PFSK-1 (cell line): ENCODE data around the gene HDAC4.

ENCODE experiments used
- POLR2AphosphoS5 ChIP-seq: IDR thresholded peaks from 2 replicates; pipeline ENCODE4 v1.6.1; 2012; ENCODE audit warnings: low read depth, mild to moderate bottlenecking, control low read depth, low read length, moderate library complexity
- SIN3A ChIP-seq: IDR thresholded peaks from 2 replicates; pipeline ENCODE4 v1.6.1; 2012; ENCODE audit warnings: mild to moderate bottlenecking, low read length, moderate library complexity, borderline replicate concordance; ENCODE audit not compliant: insufficient read depth
- TAF1 ChIP-seq: IDR thresholded peaks from 2 replicates; pipeline ENCODE4 v1.6.1; 2012; ENCODE audit warnings: low read length, control low read depth, borderline replicate concordance; ENCODE audit not compliant: insufficient read depth
- TF ChIP-seq, protein P1 (sequence below), 2 experiments: IDR thresholded peaks; 2 replicates each; pipeline versions ENCODE4 v1.6.1 to v1.8.0; 2011 to 2012; ENCODE audit warnings: low read depth in 2 of 2, low read length in 2 of 2, control low read depth in 1 of 2, inconsistent platforms in 1 of 2, mild to moderate bottlenecking in 1 of 2, moderate library complexity in 1 of 2; ENCODE audit not compliant: insufficient read depth in 1 of 2

DNA sequence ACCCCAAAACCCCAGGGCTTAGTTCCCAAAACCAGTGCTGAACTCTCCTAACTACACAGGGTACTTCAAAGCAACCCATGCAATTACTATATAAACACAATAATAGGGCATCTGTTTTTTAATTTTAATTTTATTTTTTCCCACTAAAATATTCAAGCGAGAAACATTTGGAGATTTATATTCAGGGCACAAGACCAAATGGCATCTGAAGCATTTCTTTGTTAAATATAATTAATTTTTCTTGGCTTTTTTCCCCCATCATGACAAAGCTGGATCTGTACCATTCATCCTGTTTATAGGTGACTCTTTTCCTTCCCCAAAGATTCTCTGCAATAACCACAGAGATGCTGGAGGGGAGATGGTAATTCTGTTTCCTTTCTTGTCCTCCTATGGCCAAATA is 18.1 kb upstream of the HDAC4 start:
- TF ChIP-seq SIN3A (no peak), POLR2AphosphoS5 (no peak), TAF1 (no peak)
- TF ChIP-seq, protein P1, sequence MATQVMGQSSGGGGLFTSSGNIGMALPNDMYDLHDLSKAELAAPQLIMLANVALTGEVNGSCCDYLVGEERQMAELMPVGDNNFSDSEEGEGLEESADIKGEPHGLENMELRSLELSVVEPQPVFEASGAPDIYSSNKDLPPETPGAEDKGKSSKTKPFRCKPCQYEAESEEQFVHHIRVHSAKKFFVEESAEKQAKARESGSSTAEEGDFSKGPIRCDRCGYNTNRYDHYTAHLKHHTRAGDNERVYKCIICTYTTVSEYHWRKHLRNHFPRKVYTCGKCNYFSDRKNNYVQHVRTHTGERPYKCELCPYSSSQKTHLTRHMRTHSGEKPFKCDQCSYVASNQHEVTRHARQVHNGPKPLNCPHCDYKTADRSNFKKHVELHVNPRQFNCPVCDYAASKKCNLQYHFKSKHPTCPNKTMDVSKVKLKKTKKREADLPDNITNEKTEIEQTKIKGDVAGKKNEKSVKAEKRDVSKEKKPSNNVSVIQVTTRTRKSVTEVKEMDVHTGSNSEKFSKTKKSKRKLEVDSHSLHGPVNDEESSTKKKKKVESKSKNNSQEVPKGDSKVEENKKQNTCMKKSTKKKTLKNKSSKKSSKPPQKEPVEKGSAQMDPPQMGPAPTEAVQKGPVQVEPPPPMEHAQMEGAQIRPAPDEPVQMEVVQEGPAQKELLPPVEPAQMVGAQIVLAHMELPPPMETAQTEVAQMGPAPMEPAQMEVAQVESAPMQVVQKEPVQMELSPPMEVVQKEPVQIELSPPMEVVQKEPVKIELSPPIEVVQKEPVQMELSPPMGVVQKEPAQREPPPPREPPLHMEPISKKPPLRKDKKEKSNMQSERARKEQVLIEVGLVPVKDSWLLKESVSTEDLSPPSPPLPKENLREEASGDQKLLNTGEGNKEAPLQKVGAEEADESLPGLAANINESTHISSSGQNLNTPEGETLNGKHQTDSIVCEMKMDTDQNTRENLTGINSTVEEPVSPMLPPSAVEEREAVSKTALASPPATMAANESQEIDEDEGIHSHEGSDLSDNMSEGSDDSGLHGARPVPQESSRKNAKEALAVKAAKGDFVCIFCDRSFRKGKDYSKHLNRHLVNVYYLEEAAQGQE (IDR thresholded peaks at IDR 0.05; ENCODE audit: insufficient read depth in 1 of 2, low read depth in 2 of 2, low read length in 2 of 2) = no peak
